Measurements from ENCODE around the gene CREBBP.

Gene CREBBP

DNA sequence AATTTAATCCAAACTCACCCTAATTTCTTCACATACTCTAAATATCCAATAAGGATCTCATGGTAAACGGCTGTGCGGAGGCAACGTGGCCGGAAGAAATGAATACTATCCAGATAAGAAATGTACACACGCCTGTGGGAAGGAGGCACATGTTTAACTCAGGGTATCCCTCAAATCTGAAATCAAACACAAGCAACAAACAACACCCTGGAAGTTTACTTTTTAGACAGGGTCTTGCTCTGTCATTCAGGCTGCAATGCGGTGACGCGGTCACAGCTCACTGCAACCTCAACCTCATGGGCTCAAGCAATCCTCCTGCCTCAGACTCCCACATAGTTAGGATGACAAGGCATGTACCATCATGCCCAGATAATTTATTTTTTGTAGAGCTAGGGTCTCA is 142.0 kb downstream of the CREBBP start:
- peaks cover 15% of the 10 kb centered on the region for H3K79me2 ChIP-seq
- no peaks in the 10 kb centered on the region for H3K27me3 ChIP-seq (ENCODE audit: control insufficient read depth, insufficient read depth, low read length)
- H3K4me1 ChIP-seq: no peaks in the 10 kb centered on the region
- no peaks in the 10 kb centered on the region for H3K9me3 ChIP-seq (ENCODE audit: control insufficient read depth, low read length)
- TF ChIP-seq, protein P1, sequence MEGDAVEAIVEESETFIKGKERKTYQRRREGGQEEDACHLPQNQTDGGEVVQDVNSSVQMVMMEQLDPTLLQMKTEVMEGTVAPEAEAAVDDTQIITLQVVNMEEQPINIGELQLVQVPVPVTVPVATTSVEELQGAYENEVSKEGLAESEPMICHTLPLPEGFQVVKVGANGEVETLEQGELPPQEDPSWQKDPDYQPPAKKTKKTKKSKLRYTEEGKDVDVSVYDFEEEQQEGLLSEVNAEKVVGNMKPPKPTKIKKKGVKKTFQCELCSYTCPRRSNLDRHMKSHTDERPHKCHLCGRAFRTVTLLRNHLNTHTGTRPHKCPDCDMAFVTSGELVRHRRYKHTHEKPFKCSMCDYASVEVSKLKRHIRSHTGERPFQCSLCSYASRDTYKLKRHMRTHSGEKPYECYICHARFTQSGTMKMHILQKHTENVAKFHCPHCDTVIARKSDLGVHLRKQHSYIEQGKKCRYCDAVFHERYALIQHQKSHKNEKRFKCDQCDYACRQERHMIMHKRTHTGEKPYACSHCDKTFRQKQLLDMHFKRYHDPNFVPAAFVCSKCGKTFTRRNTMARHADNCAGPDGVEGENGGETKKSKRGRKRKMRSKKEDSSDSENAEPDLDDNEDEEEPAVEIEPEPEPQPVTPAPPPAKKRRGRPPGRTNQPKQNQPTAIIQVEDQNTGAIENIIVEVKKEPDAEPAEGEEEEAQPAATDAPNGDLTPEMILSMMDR (IDR thresholded peaks at IDR 0.05): no peak
- H3K9ac ChIP-seq: no peak overlapping the region
- H3K27ac ChIP-seq: no peak overlapping the region
- H3K4me3 ChIP-seq (ENCODE audit: low read depth, low read length): no peak overlapping the region
- H2AFZ ChIP-seq: no peak overlapping the region
- H3K4me2 ChIP-seq (ENCODE audit: low read length): no peak overlapping the region
- H3K36me3 ChIP-seq (ENCODE audit: control insufficient read depth, insufficient read depth, low read length): no peaks in the 10 kb centered on the region

DNA sequence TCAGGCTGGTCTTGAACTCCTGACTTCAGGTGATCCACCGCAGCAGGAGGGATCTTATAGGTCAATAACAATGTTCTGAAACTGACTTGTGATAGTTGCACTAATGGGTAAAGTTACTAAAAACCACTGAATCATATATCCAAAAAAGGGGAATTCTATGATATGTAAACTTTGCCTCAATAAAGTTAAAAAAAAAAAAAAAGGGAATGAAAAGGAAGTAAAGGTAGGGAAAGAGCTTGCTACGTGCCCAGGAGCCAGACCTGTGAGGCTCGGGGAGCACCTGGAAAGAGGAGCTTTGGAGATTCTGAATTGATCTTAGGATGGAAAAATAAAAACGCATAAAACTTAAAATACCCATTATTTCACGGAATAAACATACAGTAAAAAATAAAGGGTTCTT is 142.4 kb downstream of the CREBBP start:
- no peak overlapping the region for H2AFZ ChIP-seq
- H3K4me2 ChIP-seq (ENCODE audit: low read length): no peak overlapping the region
- H3K4me1 ChIP-seq: no peaks in the 10 kb centered on the region
- no peak overlapping the region for H3K4me3 ChIP-seq (ENCODE audit: low read depth, low read length)
- H3K79me2 ChIP-seq: peaks cover 15% of the 10 kb centered on the region
- H3K9me3 ChIP-seq (ENCODE audit: control insufficient read depth, low read length): no peaks in the 10 kb centered on the region
- no peaks in the 10 kb centered on the region for H3K36me3 ChIP-seq (ENCODE audit: control insufficient read depth, insufficient read depth, low read length)
- no peaks in the 10 kb centered on the region for H3K27me3 ChIP-seq (ENCODE audit: control insufficient read depth, insufficient read depth, low read length)
- no peak overlapping the region for H3K27ac ChIP-seq
- H3K9ac ChIP-seq: no peak overlapping the region
- TF ChIP-seq, protein P1 (IDR thresholded peaks at IDR 0.05): no peak

DNA sequence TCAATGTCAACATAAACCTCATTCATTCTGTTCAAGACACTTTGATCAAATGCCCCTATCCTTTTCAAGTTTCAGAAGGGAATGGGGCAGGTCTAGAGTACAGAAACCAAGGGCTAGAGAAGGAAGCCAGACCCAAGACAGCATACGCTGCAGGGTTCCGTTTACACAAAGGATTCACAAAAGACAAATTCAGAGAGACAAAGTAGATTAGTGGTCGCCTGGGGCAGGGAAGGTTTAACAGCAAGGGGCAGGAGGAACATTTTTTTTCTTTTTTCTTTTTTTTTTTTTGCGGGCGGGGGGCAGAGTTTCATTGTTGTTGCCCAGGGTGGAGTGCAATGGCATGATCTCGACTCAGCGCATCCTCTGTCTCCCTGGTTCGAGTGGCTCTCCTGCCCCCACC is 143.3 kb downstream of the CREBBP start:
- H3K27ac ChIP-seq: no peak overlapping the region
- H3K4me2 ChIP-seq (ENCODE audit: low read length): no peak overlapping the region
- H3K79me2 ChIP-seq: peaks cover 15% of the 10 kb centered on the region
- no peaks in the 10 kb centered on the region for H3K4me1 ChIP-seq
- no peak overlapping the region for H2AFZ ChIP-seq
- H3K4me3 ChIP-seq (ENCODE audit: low read depth, low read length): no peak overlapping the region
- H3K9me3 ChIP-seq (ENCODE audit: control insufficient read depth, low read length): no peaks in the 10 kb centered on the region
- H3K9ac ChIP-seq: no peak overlapping the region
- H3K36me3 ChIP-seq (ENCODE audit: control insufficient read depth, insufficient read depth, low read length): no peaks in the 10 kb centered on the region
- H3K27me3 ChIP-seq (ENCODE audit: control insufficient read depth, insufficient read depth, low read length): no peaks in the 10 kb centered on the region
- TF ChIP-seq, protein P1 (IDR thresholded peaks at IDR 0.05): no peak

DNA sequence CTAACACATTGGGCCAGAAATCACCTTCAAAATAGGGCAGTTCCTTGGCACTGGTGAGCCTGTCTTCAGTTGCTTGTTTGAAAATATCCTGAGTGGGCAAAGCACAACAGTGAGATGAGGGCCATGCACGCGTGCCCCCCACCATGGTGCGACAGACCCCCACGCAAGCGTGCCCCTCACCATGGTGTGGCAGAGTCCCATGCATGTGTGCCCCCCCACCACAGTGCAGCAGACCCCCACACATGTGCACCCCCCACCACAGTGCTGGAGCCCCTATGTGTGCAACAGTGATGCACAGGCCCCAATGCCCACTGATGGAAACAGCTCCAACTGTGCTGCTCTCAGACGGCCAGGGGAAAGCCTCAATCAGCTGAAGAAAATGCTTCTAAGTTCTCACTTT is 144.4 kb downstream of the CREBBP start:
- no peak overlapping the region for H3K4me3 ChIP-seq (ENCODE audit: low read depth, low read length)
- H3K36me3 ChIP-seq (ENCODE audit: control insufficient read depth, insufficient read depth, low read length): no peaks in the 10 kb centered on the region
- H3K27me3 ChIP-seq (ENCODE audit: control insufficient read depth, insufficient read depth, low read length): no peaks in the 10 kb centered on the region
- TF ChIP-seq, protein P1 (IDR thresholded peaks at IDR 0.05): no peak
- no peaks in the 10 kb centered on the region for H3K4me1 ChIP-seq
- no peak overlapping the region for H3K4me2 ChIP-seq (ENCODE audit: low read length)
- H3K9me3 ChIP-seq (ENCODE audit: control insufficient read depth, low read length): no peaks in the 10 kb centered on the region
- peaks cover 15% of the 10 kb centered on the region for H3K79me2 ChIP-seq
- H3K9ac ChIP-seq: no peak overlapping the region
- no peak overlapping the region for H2AFZ ChIP-seq
- H3K27ac ChIP-seq: no peak overlapping the region

DNA sequence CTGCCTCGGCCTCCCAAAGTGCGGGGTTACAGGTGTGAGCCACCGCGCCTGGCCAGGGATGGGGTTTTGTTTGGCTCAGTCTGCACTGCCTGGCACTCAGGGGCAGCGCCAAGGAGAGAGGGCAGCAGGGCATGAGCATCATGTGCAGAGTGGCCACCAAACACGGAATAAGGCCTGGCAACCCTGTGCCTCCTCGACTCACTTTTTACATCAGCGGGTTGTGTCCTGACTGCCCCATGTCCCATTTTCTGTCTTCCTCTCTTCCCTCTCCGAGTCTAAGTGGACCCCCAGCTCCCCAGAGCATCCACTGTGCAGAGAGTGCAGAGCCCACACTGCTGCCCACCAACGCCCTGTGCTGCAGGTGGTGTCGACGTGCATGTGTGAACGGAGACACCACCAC is 145.0 kb downstream of the CREBBP start:
- no peak overlapping the region for H3K9ac ChIP-seq
- no peaks in the 10 kb centered on the region for H3K36me3 ChIP-seq (ENCODE audit: control insufficient read depth, insufficient read depth, low read length)
- no peaks in the 10 kb centered on the region for H3K27me3 ChIP-seq (ENCODE audit: control insufficient read depth, insufficient read depth, low read length)
- no peaks in the 10 kb centered on the region for H3K9me3 ChIP-seq (ENCODE audit: control insufficient read depth, low read length)
- H3K4me3 ChIP-seq (ENCODE audit: low read depth, low read length): no peak overlapping the region
- TF ChIP-seq, protein P1 (IDR thresholded peaks at IDR 0.05): no peak
- H2AFZ ChIP-seq: no peak overlapping the region
- H3K4me1 ChIP-seq: no peaks in the 10 kb centered on the region
- no peak overlapping the region for H3K27ac ChIP-seq
- H3K4me2 ChIP-seq (ENCODE audit: low read length): no peak overlapping the region
- peaks cover 11% of the 10 kb centered on the region for H3K79me2 ChIP-seq
